Anterior cingulate cortex (tissue), 58 donors: ENCODE data around the gene FNDC3B.

Experiments
- DNase-seq, 58 donors: peaks; one replicate each; lab custom pipeline; 2025; lab: John Stamatoyannopoulos, UW

The FNDC3B gene

GRCh38 chr3:172106989-172107388 lies 67.6 kb downstream of the FNDC3B start:
- peak in 7 of 58 donors; percentile 3 to 45 (median 11) for DNase-seq

DNA sequence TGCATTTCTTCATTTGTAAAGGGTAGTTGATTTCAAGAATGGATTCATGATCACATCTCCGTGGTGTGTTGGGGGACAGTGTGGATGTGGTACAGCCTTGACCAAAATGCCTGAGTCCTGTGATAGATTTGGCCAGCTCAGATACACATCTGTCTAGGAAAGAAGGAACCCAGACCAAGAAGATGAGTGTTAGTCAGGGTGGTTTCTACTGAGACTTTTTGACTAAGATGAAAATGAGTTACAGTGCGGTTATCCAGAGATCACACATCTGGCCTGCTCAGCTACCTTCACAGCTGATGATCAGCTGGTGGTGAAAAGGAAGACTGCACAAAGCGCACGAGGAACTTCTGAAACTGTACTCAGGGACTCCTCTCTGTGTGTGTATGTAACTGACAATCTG lies 68.0 kb downstream of the FNDC3B start:
- no peak for DNase-seq

- no peak for DNase-seq
Observed at GRCh38 chr3:172110127-172110779, 70.9 kb downstream of the FNDC3B start.

- no peak for DNase-seq
Observed at GRCh38 chr3:172111163-172111562, 71.8 kb downstream of the FNDC3B start.

DNA sequence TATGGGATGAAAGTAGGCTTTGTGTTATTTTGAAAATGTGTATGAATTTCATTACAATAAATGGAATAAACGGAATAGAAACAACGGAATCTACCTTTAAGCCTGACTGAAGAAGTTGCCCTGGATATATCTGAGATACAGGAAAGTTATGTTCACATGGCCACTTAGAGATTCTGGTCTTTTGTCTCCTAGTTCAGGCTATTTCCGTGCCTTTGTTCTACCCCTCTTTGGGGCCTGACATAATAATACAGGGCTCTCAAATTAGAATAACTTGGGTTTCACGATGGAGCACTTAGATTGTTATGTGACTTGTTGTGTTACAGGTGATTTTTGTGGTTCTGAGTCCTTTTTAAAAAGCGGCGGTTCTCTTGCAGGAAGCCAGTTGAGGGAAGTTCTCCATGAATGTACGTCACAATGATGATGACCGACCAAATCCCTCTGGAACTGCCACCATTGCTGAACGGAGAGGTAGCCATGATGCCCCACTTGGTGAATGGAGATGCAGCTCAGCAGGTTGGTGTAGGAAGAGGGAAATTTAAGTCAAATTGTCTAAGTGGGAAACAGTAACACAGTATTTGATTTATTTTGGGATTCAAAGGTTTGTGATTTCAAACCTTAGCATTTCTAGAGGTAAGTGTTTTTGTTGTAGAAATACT lies 72.8 kb downstream of the FNDC3B start:
- no peak for DNase-seq

DNA sequence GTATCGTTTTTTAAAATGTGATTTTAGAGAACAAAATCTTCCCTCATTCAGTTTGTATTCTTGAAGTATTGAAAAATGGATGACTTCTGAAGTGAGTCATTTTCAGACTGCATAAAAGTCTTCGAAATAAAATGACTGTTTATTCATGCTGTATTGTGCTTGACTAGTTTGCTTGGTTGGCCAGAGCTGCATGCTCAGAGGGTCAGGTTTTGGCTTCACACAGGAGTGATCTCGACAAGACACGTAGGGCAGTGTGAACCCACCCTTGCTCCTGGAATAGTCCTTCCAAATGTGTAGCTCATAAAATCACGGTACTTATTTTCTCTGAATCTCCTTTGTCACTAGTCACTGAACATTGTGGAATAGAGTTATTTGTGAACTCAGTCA lies 73.3 kb downstream of the FNDC3B start:
- no peak for DNase-seq

DNA sequence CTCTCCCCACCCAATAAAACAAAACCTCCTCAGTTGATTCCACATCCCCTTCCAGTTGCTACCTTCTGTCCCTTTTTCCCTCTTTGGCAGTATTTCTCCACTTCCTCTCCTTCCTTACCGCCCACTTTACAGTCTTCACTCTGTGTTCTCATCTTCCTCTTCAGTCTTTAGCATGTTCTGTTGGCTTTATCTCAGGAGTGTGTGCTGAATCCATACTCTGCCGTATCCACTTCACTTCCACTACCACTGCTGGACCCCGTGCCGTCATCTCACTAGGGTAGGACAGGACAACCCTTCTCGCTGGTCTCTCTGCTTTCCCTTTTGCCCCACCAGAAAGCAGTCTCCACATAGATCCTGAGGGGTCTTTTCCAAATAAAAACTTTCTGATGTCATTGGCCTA lies 74.3 kb downstream of the FNDC3B start:
- no peak for DNase-seq

- DNase-seq = no peak
Observed at GRCh38 chr3:172115059-172115458, 75.7 kb downstream of the FNDC3B start.

- DNase-seq = peak in 1 of 58 donors; percentile 8
Observed at GRCh38 chr3:172115787-172116186, 76.4 kb downstream of the FNDC3B start.

- no peak for DNase-seq
Observed at GRCh38 chr3:172118019-172118418, 78.6 kb downstream of the FNDC3B start.

GRCh38 chr3:172119266-172119969 lies 80.0 kb downstream of the FNDC3B start:
- DNase-seq = no peak

DNA sequence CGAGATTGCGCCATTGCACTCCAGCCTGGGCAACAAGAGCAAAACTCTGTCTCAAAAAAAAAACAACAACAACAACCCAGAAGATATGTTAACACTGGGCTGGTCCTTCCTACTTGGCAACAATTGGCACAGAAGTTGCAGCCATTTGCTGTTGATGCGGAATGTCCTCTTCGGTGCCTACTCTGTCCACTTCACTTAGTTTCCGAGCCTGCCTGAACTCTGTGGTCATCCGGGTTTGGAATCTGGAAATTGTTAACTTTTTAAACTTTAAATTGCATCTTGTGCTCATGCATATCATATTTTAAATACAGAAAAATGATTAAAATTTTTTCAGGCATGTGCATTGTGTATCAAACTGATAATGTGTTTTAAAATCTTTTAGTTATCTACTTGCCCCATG lies 81.5 kb downstream of the FNDC3B start:
- no peak for DNase-seq

- DNase-seq = no peak
Observed at GRCh38 chr3:172121981-172122380, 82.6 kb downstream of the FNDC3B start.

- no peak for DNase-seq
Observed at GRCh38 chr3:172124271-172124670, 84.9 kb downstream of the FNDC3B start.

- no peak for DNase-seq
Observed at GRCh38 chr3:172125053-172125452, 85.7 kb downstream of the FNDC3B start.

DNA sequence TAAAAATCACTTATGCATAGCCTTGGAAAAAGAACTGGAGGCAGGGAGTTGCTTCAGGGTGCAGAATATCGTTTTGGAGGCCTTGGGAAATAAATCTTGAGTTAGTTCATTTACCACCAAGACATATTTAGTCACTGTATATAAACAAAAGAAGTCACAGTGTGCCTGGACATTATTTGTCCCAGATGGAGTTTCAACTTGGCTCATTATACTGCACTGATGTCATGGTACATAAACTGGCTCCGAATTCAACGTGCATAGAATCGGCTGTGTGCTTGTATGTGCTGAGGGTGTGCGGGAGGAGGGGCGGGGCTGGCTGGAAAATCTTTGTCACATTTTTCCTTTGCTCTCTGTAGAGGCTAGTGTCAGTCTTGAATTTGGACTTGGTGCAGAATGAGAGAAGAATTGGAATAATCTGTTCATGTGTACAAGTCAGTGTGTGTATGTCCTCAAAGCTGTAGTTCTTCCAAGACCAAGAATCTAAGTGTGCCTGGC lies 86.6 kb downstream of the FNDC3B start:
- peak in 4 of 58 donors; percentile 1 to 36 (median 14) for DNase-seq

GRCh38 chr3:172126741-172127140 lies 87.4 kb downstream of the FNDC3B start:
- no peak for DNase-seq

DNA sequence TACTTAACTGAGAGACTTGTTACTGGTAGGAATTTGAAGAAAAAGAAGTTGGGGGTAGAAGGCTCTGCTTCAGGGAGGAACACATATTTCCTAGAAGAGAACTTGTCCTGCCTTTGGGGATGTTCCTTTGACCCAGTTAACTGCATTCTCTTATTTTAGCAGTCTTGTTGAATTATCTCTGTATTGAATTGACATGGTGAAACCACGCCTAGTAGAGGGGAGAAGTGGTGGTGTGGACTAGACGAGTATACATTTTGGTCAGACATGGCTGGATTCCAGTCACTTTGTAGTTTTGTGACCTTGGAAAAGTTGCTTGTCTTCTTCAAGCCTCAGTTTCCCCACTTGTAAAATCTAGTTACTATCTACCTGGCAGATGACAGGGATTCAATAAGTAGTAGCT lies 87.8 kb downstream of the FNDC3B start:
- DNase-seq = no peak

- no peak for DNase-seq
Observed at GRCh38 chr3:172127929-172128580, 88.7 kb downstream of the FNDC3B start.

DNA sequence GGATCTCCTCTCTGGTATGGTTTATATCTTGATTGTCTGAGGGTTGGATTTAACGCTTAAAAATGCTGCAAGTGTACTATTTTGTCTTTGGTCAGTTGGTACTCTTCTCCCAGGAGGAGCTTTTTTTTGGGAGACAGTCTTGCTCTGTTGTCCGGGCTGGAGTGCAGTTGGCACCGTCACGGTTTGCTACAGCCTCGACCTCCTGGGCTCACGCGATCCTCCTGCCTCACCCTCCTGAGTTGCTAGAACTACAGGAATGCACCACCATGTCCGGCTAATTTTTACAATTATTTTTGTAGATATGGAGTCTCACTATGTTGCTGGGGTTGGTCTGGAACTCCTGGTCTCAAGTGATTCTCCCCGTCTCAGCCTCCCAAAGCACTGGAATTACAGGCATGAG lies 89.5 kb downstream of the FNDC3B start:
- no peak for DNase-seq

- DNase-seq = no peak
Observed at GRCh38 chr3:172129498-172129849, 90.1 kb downstream of the FNDC3B start.
